ENCODE measurements around the gene CCDC185. TPM values are rescaled to one million over a fixed set of nuclear protein-coding genes. Genes with fewer than 3 reads are reported as not detected.

Gene CCDC185
- total RNA-seq = not detected

DNA sequence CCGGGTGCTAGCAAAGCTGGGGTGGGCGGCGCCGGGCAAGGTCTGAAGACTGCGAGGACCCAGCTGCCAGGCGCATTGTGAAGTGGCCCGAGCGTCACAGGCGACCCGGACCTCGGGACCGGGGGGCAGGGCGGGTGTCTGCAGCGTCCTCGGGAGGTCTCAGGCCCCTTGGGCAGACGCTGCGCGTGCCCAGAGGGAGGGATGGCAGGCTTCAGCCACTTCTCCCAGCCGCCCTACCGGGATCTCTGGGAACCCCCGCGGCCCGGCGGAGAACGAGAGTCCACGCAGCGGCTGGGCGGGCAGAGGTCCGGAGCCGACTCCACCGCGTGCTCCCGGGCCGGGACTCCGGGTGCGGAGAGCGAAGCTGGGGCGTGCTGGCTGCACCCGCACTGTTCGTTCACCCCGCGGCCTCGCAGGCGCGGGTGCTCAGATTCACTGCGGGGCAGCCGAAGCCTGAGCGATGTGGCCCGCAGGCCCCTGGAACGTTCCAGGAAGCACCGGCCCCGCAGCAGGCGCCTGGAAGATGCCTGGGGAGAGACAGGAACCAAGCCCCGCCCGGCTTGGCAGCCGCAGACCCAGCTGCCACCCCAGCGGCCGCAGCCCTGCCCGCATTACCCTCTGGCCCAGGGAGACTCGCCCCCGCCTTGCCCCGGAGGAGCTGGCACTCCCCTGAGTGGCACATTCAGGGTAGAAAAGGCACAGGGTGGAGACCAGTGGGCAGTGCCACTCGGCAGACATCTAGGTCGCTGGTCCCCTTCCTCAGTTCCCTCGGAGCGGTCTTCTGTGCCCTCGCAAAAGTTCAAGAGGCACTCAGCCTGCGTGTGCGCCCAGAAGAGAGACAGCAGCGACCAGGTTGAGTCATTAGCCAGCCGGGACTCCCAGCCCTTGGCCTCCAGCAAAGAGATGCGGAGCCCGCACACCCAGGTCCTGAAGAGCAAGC, at the start of gene CCDC185:
CCDC185 (plus strand) TSS at position 141 of the 940 bp plus-strand sequence; CDS start at position 202, 61 bp downstream.
- no peak within 1 kb of the TSS for H3K27ac ChIP-seq
- no peak for ATAC-seq (ENCODE audit: insufficient number of reproducible peaks, low FRiP score, low read depth)

GRCh38 chr1:223343692-223344091, 49.5 kb upstream of the CCDC185 start:
- ATAC-seq (ENCODE audit: insufficient number of reproducible peaks, low FRiP score, low read depth) = no peak
- Histone ChIP-seq H3K4me3 (no peak overlapping the region), H3K27ac (no peak overlapping the region)

More for the DNA sequence above, at the start of gene CCDC185:
- no peak for DNase-seq (ENCODE audit: low spot score)
- H3K9me3 ChIP-seq = no peaks in the 10 kb centered on the region
- no peaks in the 10 kb centered on the region for H3K4me1 ChIP-seq (ENCODE audit: control insufficient read depth in 1 of 2, low read depth in 2 of 2)
- no peak for TF ChIP-seq CTCF (IDR thresholded peaks at IDR 0.05)
- no peaks in the 10 kb centered on the region for H3K36me3 ChIP-seq
- peak within 1 kb of the TSS; percentile 59 for H3K4me3 ChIP-seq
- no peaks in the 10 kb centered on the region for H3K27me3 ChIP-seq (replicated peaks; ENCODE audit: insufficient read depth)

DNA sequence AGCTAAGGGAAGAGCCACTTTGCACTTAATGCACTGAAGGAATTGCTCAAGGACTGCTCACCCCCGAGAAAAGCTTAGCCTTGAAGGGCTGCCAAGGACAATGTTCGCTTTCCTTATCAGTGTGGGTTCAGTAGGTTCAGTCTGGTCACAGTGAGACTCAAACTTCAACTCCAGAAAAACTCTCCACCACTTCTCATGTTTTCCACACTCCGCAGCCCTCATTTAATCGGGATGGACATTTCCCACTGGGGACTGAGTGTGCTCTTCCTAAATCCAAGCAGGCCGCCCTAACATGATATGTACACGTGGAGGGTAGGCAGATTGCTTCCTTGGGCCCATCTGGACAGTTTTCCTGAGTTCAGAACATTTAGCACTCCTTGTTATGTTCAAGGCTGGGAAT, 48.7 kb upstream of the CCDC185 start:
- Histone ChIP-seq H3K27ac (no peak overlapping the region), H3K9me3 (no peaks in the 10 kb centered on the region), H3K36me3 (no peaks in the 10 kb centered on the region), H3K4me1 (ENCODE audit: control insufficient read depth in 1 of 2, low read depth in 2 of 2) (peaks cover 0 to 14% of the 10 kb centered on the region in 2 donors), H3K27me3 (replicated peaks; ENCODE audit: insufficient read depth) (no peaks in the 10 kb centered on the region), H3K4me3 (no peak overlapping the region)
- no peak for TF ChIP-seq CTCF (IDR thresholded peaks at IDR 0.05)
- no peak for DNase-seq (ENCODE audit: low spot score)
- no peak for ATAC-seq (ENCODE audit: insufficient number of reproducible peaks, low FRiP score, low read depth)

More at GRCh38 chr1:223343692-223344091, 49.5 kb upstream of the CCDC185 start:
- no peaks in the 10 kb centered on the region for H3K9me3 ChIP-seq
- H3K36me3 ChIP-seq = no peaks in the 10 kb centered on the region
- TF ChIP-seq CTCF (IDR thresholded peaks at IDR 0.05) = no peak
- H3K4me1 ChIP-seq (ENCODE audit: control insufficient read depth in 1 of 2, low read depth in 2 of 2) = peaks cover 0 to 14% of the 10 kb centered on the region in 2 donors
- H3K27me3 ChIP-seq (replicated peaks; ENCODE audit: insufficient read depth) = no peaks in the 10 kb centered on the region
- DNase-seq (ENCODE audit: low spot score) = no peak

- Histone ChIP-seq H3K4me1 (ENCODE audit: control insufficient read depth in 1 of 2, low read depth in 2 of 2) (peaks cover 0 to 12% of the 10 kb centered on the region in 2 donors), H3K36me3 (no peaks in the 10 kb centered on the region), H3K9me3 (no peaks in the 10 kb centered on the region), H3K27ac (no peak overlapping the region), H3K4me3 (no peak overlapping the region), H3K27me3 (replicated peaks; ENCODE audit: insufficient read depth) (no peaks in the 10 kb centered on the region)
- DNase-seq (ENCODE audit: low spot score) (no peak), ATAC-seq (ENCODE audit: insufficient number of reproducible peaks, low FRiP score, low read depth) (no peak)
- no peak for TF ChIP-seq CTCF (IDR thresholded peaks at IDR 0.05)
Observed at GRCh38 chr1:223345720-223346119, 47.5 kb upstream of the CCDC185 start.

DNA sequence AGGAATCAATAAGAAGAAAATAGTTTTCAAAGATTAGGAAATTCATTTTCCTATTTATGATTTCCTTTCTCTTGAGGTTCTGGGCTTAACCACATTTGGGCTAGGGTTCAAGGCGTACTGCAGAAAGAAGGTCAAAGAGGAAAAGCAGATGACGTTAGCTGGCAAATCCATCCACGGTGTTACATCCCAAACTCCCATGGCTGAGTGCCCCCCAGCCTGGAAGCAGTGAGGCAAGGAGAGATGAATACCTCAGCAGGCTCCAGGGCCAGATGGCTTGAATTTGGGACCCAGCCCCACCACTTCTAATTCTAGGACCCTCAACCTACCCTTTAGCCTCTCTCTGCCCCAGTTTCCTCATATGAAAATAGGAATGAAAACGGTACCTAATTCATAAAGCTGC, 46.9 kb upstream of the CCDC185 start:
- Histone ChIP-seq H3K4me3 (no peak overlapping the region), H3K4me1 (ENCODE audit: control insufficient read depth in 1 of 2, low read depth in 2 of 2) (peaks cover 0 to 6% of the 10 kb centered on the region in 2 donors), H3K27me3 (replicated peaks; ENCODE audit: insufficient read depth) (no peaks in the 10 kb centered on the region), H3K27ac (no peak overlapping the region), H3K9me3 (no peaks in the 10 kb centered on the region), H3K36me3 (no peaks in the 10 kb centered on the region)
- DNase-seq (ENCODE audit: low spot score) (no peak), ATAC-seq (ENCODE audit: insufficient number of reproducible peaks, low FRiP score, low read depth) (no peak)
- TF ChIP-seq CTCF (IDR thresholded peaks at IDR 0.05) = no peak

Measured in thoracic aorta (tissue), 2 donors.